Left renal cortex interstitium (tissue), 4 donors: ENCODE measurements around the gene FBXO31. TPM values are rescaled to one million over a fixed set of nuclear protein-coding genes. Genes with fewer than 3 reads are reported as not detected.
A peak's percentile ranks its signal among the peaks of the same experiment; 100 is the strongest.

Source experiments
- DNase-seq, 4 donors: peaks; one replicate each; pipeline ENCODE4 v3.0.0-alpha.2; 2013; ENCODE audit warnings: low read depth in 4 of 4, low spot score in 2 of 4, missing footprints in 1 of 4
- polyA plus RNA-seq, 4 donors: library from polyadenylated mRNA; unstranded; fragments of 120-200 nt; gene quantifications; one replicate each; pipeline ENCODE4 v1.2.1, GENCODE V29; 2013; ENCODE audit not compliant: insufficient read length in 4 of 4

The FBXO31 gene
- polyA plus RNA-seq, 4 donors, result 20.7 to 29.5 (median 24.7) TPM

GRCh38 chr16:87316923-87317749 lies 66.4 kb downstream of the FBXO31 start, which contains the start of gene C16orf95:
Gene C16orf95, minus strand, starts transcription at chr16:87317392. Its CDS starts 150 bp downstream, at chr16:87317242.
- peak; percentile 92 to 97 (median 94) for DNase-seq

- no peak for DNase-seq
Observed at GRCh38 chr16:87316450-87316922, 67.1 kb downstream of the FBXO31 start.

GRCh38 chr16:87314990-87315420 lies 68.6 kb downstream of the FBXO31 start:
- DNase-seq, result no peak

GRCh38 chr16:87312008-87312407 lies 71.6 kb downstream of the FBXO31 start:
- no peak for DNase-seq

GRCh38 chr16:87311387-87311786 lies 72.2 kb downstream of the FBXO31 start:
- DNase-seq, result no peak

GRCh38 chr16:87310610-87311009 lies 73.0 kb downstream of the FBXO31 start:
- no peak for DNase-seq

GRCh38 chr16:87309620-87310525 lies 73.7 kb downstream of the FBXO31 start:
- no peak for DNase-seq

GRCh38 chr16:87308826-87309225 lies 74.8 kb downstream of the FBXO31 start:
- no peak for DNase-seq

GRCh38 chr16:87306516-87306915 lies 77.1 kb downstream of the FBXO31 start:
- DNase-seq, result no peak

GRCh38 chr16:87305505-87306391 lies 77.8 kb downstream of the FBXO31 start:
- DNase-seq, result no peak

GRCh38 chr16:87304951-87305350 lies 78.6 kb downstream of the FBXO31 start:
- no peak for DNase-seq

GRCh38 chr16:87303962-87304521 lies 79.5 kb downstream of the FBXO31 start:
- DNase-seq, result no peak

GRCh38 chr16:87303431-87303930 lies 80.1 kb downstream of the FBXO31 start:
- DNase-seq, result no peak

- DNase-seq, result no peak
Observed at GRCh38 chr16:87298857-87299465, 84.6 kb downstream of the FBXO31 start.

GRCh38 chr16:87297918-87298631 lies 85.5 kb downstream of the FBXO31 start:
- DNase-seq, result no peak

- DNase-seq, result no peak
Observed at GRCh38 chr16:87297407-87297806, 86.2 kb downstream of the FBXO31 start.

GRCh38 chr16:87295661-87296531 lies 87.7 kb downstream of the FBXO31 start:
- no peak for DNase-seq

- no peak for DNase-seq
Observed at GRCh38 chr16:87295259-87295658, 88.3 kb downstream of the FBXO31 start.
